Neural progenitor cell (in vitro differentiated cells): ENCODE measurements around the gene GFI1. TPM values are rescaled to one million over a fixed set of nuclear protein-coding genes. Genes with fewer than 3 reads are reported as not detected.
"Not testable (repeated sequence)": the region's sequence is repeated elsewhere in the genome, so short reads cannot be mapped to it uniquely, and the experiment has no call there.

ENCODE experiments used
- DNase-seq: peaks from one replicate; pipeline ENCODE4 v3.0.0-alpha.2; 2016; ENCODE audit warnings: low spot score
- H2AFZ ChIP-seq: fragments of 200-600 bp; sonication (generic); replicated peaks from 2 replicates; pipeline ENCODE4 v1.6.1; 2016; ENCODE audit warnings: antibody characterized with exemption
- H3F3A ChIP-seq: fragments of 200-600 bp; sonication (generic); 2 replicates; pipeline ENCODE4 v1.6.1; 2016; ENCODE audit warnings: antibody characterized with exemption, low read depth
- H3K27ac ChIP-seq: fragments of 200-600 bp; sonication (generic); 2 replicates; pipeline ENCODE4 v1.5.1; 2016; ENCODE audit warnings: mild to moderate bottlenecking
- H3K27me3 ChIP-seq: fragments of 200-600 bp; sonication (generic); 2 replicates; pipeline ENCODE4 v1.6.1; 2016; ENCODE audit warnings: mild to moderate bottlenecking, moderate library complexity
- H3K36me3 ChIP-seq: fragments of 200-600 bp; sonication (generic); 2 replicates; pipeline ENCODE4 v1.5.1; 2016
- H3K4me1 ChIP-seq: fragments of 200-600 bp; sonication (generic); 2 replicates; pipeline ENCODE4 v1.6.1; 2016; ENCODE audit warnings: mixed run types
- H3K4me2 ChIP-seq: fragments of 200-600 bp; sonication (generic); 2 replicates; pipeline ENCODE4 v1.6.1; 2016
- H3K4me3 ChIP-seq: fragments of 200-600 bp; sonication (generic); 2 replicates; pipeline ENCODE4 v1.5.1; 2016
- H3K79me2 ChIP-seq: fragments of 200-600 bp; sonication (generic); 2 replicates; pipeline ENCODE4 v1.6.1; 2016; ENCODE audit warnings: low read depth
- H3K9ac ChIP-seq: fragments of 200-600 bp; sonication (generic); 2 replicates; pipeline ENCODE4 v1.6.1; 2016
- H3K9me3 ChIP-seq: fragments of 200-600 bp; sonication (generic); 2 replicates; pipeline ENCODE4 v1.5.1; 2016; ENCODE audit warnings: low read depth
- H4K20me1 ChIP-seq: fragments of 200-600 bp; sonication (generic); 2 replicates; pipeline ENCODE4 v1.6.1; 2016; ENCODE audit warnings: low read depth
- H3K27ac Mint-ChIP-seq: 3 replicates; pipeline ENCODE4 v1.8.0; 2021; ENCODE audit warnings: mixed read lengths
- H3K27me3 Mint-ChIP-seq: 2 replicates; pipeline ENCODE4 v1.8.0; 2022; ENCODE audit warnings: low read depth, mild to moderate bottlenecking, inconsistent platforms, moderate library complexity, mixed read lengths; ENCODE audit not compliant: insufficient read depth
- H3K36me3 Mint-ChIP-seq: 3 replicates; pipeline ENCODE4 v1.8.0; 2021; ENCODE audit warnings: mixed read lengths
- H3K4me1 Mint-ChIP-seq: 3 replicates; pipeline ENCODE4 v1.8.0; 2021; ENCODE audit warnings: mixed read lengths
- H3K4me3 Mint-ChIP-seq: 3 replicates; pipeline ENCODE4 v1.8.0; 2021; ENCODE audit warnings: mild to moderate bottlenecking, moderate library complexity, mixed read lengths
- H3K9me3 Mint-ChIP-seq: 3 replicates; pipeline ENCODE4 v1.8.0; 2020; ENCODE audit warnings: mixed read lengths
- EZH2 ChIP-seq: fragments of 200-600 bp; sonication (generic); IDR thresholded peaks from 2 replicates; pipeline ENCODE4 v1.6.1; 2017; ENCODE audit warnings: antibody characterized with exemption, mild to moderate bottlenecking, moderate library complexity
- EZH2phosphoT487 ChIP-seq: fragments of 200-600 bp; sonication (generic); IDR thresholded peaks from 2 replicates; pipeline ENCODE4 v1.6.1; 2017; ENCODE audit warnings: antibody characterized with exemption
- total RNA-seq: library from RNA; depleted of rRNA; stranded (reverse); fragments of >200 nt; gene quantifications from 2 replicates; pipeline ENCODE4 v1.2.3, GENCODE V29; 2015; ENCODE audit warnings: low replicate concordance
- TF ChIP-seq, protein P1 (sequence below): fragments of 200-600 bp; sonication (generic); IDR thresholded peaks from 2 replicates; pipeline ENCODE4 v1.5.1; 2017; ENCODE audit warnings: antibody characterized with exemption, mild to moderate bottlenecking

The GFI1 gene
- 0.12 TPM in 1 of 2 replicates, not detected in the other for total RNA-seq

DNA sequence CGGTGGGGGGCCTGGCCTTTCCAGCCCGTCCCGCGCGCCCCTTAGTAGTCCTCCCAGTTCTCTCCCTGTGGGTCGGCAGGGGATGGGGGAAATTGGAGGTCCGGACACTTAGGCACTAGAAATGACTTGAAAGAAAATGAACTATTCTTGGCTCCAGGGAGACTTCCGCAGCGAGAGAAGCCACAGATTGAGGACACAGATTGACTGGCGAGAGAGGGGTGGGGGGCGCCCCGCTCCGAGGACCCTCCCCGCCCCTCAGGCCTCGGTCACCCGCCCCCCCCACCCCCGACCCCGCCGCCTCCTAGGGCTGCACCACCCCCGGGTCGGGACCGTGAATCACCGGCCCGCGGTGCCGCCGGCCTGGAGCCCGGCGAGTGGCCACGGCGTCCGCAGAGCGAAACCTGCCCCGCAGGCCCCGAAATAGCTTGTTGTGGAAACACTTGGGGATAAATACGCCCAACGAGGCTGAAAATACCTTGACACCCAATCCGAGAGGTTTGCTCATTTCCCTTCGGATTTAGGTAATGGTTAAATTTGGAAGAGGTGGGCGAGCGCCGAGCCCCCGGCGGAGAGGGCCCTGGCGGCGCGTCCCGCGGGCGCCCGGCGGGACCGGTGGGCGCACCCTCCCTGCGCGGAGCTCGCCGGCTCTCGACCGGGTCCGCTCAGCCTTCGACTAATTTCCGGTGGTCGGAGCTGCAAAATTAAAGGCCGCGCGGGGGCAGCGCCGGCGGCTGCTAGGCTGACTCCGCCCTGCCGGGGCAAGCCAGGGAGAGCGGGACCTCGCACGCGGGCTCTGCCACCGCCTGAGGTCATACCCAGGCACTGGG, at the start of gene GFI1:
Gene GFI1, minus strand, starts transcription at position 675 of the 827 bp plus-strand sequence. CDS start 3,438 bp downstream, outside the sequence.
- Histone ChIP-seq H2AFZ (peak within 1 kb of the TSS; percentile 68), H3K36me3 (no peaks in the 10 kb centered on the region), H3K27me3 (peaks cover 100% of the 10 kb centered on the region), H4K20me1 (peaks cover 47% of the 10 kb centered on the region), H3K4me1 (peaks cover 42% of the 10 kb centered on the region), H3K4me2 (peak within 1 kb of the TSS; percentile 94), H3K27ac (no peak within 1 kb of the TSS), H3K9me3 (no peaks in the 10 kb centered on the region), H3K9ac (no peak within 1 kb of the TSS), H3K79me2 (no peaks in the 10 kb centered on the region), H3K4me3 (peak within 1 kb of the TSS; percentile 52), H3F3A (peaks cover 25% of the 10 kb centered on the region)
- TF ChIP-seq EZH2 (peak; percentile 81), EZH2phosphoT487 (peak; percentile 94)
- TF ChIP-seq, protein P1, sequence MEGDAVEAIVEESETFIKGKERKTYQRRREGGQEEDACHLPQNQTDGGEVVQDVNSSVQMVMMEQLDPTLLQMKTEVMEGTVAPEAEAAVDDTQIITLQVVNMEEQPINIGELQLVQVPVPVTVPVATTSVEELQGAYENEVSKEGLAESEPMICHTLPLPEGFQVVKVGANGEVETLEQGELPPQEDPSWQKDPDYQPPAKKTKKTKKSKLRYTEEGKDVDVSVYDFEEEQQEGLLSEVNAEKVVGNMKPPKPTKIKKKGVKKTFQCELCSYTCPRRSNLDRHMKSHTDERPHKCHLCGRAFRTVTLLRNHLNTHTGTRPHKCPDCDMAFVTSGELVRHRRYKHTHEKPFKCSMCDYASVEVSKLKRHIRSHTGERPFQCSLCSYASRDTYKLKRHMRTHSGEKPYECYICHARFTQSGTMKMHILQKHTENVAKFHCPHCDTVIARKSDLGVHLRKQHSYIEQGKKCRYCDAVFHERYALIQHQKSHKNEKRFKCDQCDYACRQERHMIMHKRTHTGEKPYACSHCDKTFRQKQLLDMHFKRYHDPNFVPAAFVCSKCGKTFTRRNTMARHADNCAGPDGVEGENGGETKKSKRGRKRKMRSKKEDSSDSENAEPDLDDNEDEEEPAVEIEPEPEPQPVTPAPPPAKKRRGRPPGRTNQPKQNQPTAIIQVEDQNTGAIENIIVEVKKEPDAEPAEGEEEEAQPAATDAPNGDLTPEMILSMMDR: peak; percentile 18
- Mint-ChIP-seq H3K27ac (no peak within 1 kb of the TSS), H3K36me3 (no peaks in the 10 kb centered on the region), H3K4me3 (peak within 1 kb of the TSS; percentile 83), H3K27me3 (peaks cover 65% of the 10 kb centered on the region), H3K4me1 (peaks cover 26% of the 10 kb centered on the region), H3K9me3 (no peaks in the 10 kb centered on the region)
- DNase-seq: peak; percentile 74

DNA sequence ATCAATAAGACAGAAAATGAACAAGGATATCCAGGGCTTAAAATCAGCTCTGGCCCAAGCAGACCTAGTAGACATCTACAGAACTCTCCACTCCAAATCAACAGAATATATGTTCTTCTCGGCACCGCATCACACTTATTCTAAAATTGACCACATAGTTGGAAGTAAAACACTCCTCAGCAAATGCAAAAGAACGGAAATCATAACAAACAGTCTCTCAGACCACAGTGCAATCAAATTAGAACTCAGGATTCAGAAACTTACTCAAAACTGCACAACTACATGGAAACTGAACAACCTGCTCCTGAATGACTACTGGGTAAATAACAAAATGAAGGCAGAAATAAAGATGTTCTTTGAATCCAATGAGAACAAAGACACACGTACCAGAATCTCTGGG, 45.6 kb upstream of the GFI1 start:
- not testable (repeated sequence) for H3K9me3 Mint-ChIP-seq, H3K27me3 Mint-ChIP-seq, H3K27ac ChIP-seq, H4K20me1 ChIP-seq, H3K4me1 ChIP-seq, H3K9me3 ChIP-seq, H3K4me1 Mint-ChIP-seq, H3F3A ChIP-seq, H3K4me3 ChIP-seq, H3K27me3 ChIP-seq, DNase-seq, H3K36me3 Mint-ChIP-seq, H3K4me3 Mint-ChIP-seq, H3K9ac ChIP-seq, H3K27ac Mint-ChIP-seq, H3K79me2 ChIP-seq, H2AFZ ChIP-seq, H3K4me2 ChIP-seq, H3K36me3 ChIP-seq

DNA sequence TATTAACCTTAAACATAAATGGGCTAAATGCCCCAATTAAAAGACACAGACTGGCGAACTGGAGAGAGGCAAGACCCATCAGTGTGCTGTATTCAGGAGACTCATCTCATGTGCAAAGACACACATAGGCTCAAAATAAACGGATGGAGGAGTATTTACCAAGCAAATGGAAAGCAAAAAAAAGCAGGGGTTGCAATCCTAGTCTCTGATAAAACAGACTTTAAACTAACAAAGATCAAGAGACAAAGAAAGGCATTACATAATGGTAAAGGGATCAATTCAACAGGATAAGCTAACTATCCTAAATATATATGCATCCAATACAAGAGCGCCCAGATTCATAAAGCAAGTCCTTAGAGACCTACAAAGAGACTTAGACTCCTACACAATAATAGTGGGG, 45.2 kb upstream of the GFI1 start:
- not testable (repeated sequence) for H3K4me3 ChIP-seq, H2AFZ ChIP-seq, H3K4me1 Mint-ChIP-seq, H3K27ac Mint-ChIP-seq, H3K36me3 ChIP-seq, H3K79me2 ChIP-seq, H3K9me3 ChIP-seq, H3K27me3 Mint-ChIP-seq, H3K9ac ChIP-seq, DNase-seq, H3K4me3 Mint-ChIP-seq, H3K27ac ChIP-seq, H4K20me1 ChIP-seq, H3K36me3 Mint-ChIP-seq, H3F3A ChIP-seq, H3K4me1 ChIP-seq, H3K27me3 ChIP-seq, H3K9me3 Mint-ChIP-seq, H3K4me2 ChIP-seq

DNA sequence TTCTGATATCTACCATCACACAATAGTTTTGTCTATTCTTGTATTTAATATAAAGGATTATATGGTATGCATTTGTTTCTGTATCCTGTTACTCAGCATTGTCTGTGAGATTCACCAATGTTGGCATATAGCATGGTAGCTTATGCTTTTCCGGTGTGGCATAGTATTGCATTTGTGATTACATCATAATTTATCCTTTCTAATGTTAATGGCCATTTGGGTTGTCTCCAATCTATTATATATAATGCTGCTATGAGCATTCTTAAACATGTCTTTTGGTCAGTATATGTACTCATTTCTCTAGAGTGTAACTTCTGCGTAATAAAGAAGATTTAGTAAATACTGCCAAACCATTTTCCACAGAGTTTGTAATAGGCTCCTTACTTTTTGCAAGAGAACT, 40.9 kb upstream of the GFI1 start:
- TF ChIP-seq EZH2 (no peak), EZH2phosphoT487 (no peak)
- TF ChIP-seq, protein P1: no peak
- Histone ChIP-seq H3K9ac (no peak overlapping the region), H3K36me3 (no peaks in the 10 kb centered on the region), H3K79me2 (no peaks in the 10 kb centered on the region), H3K4me1 (no peaks in the 10 kb centered on the region), H2AFZ (no peak overlapping the region), H3K9me3 (no peaks in the 10 kb centered on the region), H4K20me1 (no peaks in the 10 kb centered on the region), H3F3A (no peaks in the 10 kb centered on the region), H3K4me3 (no peak overlapping the region), H3K4me2 (no peak overlapping the region), H3K27me3 (no peaks in the 10 kb centered on the region), H3K27ac (no peak overlapping the region)
- no peaks in the 10 kb centered on the region for H3K4me1 Mint-ChIP-seq
- H3K36me3 Mint-ChIP-seq: peaks cover 2% of the 10 kb centered on the region
- H3K27me3 Mint-ChIP-seq: no peaks in the 10 kb centered on the region
- no peaks in the 10 kb centered on the region for H3K9me3 Mint-ChIP-seq
- H3K27ac Mint-ChIP-seq: no peak overlapping the region
- DNase-seq: no peak
- no peak overlapping the region for H3K4me3 Mint-ChIP-seq

DNA sequence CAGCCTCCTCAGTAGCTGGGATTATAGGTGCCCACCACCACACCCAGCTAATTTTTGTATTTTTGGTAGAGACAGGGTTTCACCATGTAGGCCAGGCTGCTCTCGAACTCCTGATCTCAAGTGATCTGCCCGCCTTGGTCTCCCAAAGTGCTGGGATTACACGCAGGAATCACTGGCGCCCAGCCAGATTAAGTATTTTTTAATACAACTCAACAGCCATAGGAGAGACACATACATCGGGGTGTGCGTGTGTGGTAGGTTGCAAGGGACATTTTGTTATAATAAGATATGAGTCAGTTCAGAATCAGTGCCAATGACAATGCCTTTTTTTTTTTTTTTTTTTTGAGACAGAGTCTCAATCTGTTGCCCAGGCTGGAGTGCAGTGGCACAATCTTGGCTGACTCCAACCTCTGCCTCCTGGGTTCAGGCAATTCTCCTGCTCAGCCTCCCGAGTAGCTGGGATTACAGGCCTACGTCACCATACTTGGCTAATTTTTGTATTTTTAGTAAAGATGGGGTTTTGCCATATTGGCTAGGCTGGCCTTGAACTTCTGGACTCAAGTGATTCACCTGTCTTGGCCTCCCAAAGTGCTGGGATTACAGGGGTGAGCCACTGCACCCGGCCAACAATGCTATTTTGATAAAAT, 38.3 kb upstream of the GFI1 start:
- H3K27me3 ChIP-seq, H3K27ac ChIP-seq, H4K20me1 ChIP-seq, H3K9me3 ChIP-seq, H3K4me1 Mint-ChIP-seq, H2AFZ ChIP-seq, H3K79me2 ChIP-seq, H3K36me3 ChIP-seq, DNase-seq, H3K27ac Mint-ChIP-seq, H3F3A ChIP-seq, H3K27me3 Mint-ChIP-seq, H3K4me2 ChIP-seq, H3K9me3 Mint-ChIP-seq, H3K4me3 ChIP-seq, H3K4me3 Mint-ChIP-seq, H3K4me1 ChIP-seq, H3K9ac ChIP-seq, H3K36me3 Mint-ChIP-seq: not testable (repeated sequence)
